Measurements from ENCODE around the gene C19orf12.

DNA sequence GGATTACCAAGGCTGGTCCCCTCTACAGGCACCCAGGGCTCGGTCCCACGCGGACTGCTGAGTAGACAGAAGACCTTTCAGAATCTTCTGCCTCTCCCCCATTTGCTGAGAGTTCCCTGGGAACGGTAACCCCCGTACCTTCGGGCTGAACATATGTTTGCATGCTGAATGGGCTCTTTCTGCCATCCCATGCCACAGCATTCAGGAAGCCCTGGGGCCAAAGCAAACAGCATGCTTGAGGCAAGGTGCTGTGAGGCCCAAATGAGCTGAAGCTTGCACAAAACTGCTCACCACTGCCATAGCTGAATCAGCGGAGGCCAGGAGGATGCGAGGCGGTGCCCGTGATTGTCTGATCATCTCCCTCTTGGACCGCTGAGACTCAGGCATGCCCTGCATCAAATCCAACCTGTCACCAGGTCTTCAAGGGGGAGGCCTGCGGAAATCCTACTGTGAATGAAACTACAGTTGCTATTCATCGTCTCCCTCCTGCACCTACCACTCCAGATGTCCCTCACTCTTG is 16.3 kb upstream of the C19orf12 start:
- TF ChIP-seq POLR2AphosphoS5 (IDR thresholded peaks at IDR 0.05; ENCODE audit: low read depth, low read length) (no peak), POLR2A (IDR thresholded peaks at IDR 0.05; ENCODE audit: borderline replicate concordance, extremely low read depth, insufficient read depth, insufficient read length) (no peak), SP1 (IDR thresholded peaks at IDR 0.05; ENCODE audit: low read depth) (no peak), EZH2 (IDR thresholded peaks at IDR 0.05) (no peak), SIN3A (IDR thresholded peaks at IDR 0.05; ENCODE audit: low read depth) (no peak), RAD21 (IDR thresholded peaks at IDR 0.05; ENCODE audit: low read depth) (no peak), ZNF274 (IDR thresholded peaks at IDR 0.05; ENCODE audit: low read depth, low read length) (no peak), YY1 (IDR thresholded peaks at IDR 0.05; ENCODE audit: extremely low read depth, insufficient replicate concordance, low read depth, low read length) (no peak), CBX3 (IDR thresholded peaks at IDR 0.05; ENCODE audit: low read depth) (no peak), CEBPB (IDR thresholded peaks at IDR 0.05; ENCODE audit: low read depth) (no peak)
- TF ChIP-seq, protein P1, sequence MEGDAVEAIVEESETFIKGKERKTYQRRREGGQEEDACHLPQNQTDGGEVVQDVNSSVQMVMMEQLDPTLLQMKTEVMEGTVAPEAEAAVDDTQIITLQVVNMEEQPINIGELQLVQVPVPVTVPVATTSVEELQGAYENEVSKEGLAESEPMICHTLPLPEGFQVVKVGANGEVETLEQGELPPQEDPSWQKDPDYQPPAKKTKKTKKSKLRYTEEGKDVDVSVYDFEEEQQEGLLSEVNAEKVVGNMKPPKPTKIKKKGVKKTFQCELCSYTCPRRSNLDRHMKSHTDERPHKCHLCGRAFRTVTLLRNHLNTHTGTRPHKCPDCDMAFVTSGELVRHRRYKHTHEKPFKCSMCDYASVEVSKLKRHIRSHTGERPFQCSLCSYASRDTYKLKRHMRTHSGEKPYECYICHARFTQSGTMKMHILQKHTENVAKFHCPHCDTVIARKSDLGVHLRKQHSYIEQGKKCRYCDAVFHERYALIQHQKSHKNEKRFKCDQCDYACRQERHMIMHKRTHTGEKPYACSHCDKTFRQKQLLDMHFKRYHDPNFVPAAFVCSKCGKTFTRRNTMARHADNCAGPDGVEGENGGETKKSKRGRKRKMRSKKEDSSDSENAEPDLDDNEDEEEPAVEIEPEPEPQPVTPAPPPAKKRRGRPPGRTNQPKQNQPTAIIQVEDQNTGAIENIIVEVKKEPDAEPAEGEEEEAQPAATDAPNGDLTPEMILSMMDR (IDR thresholded peaks at IDR 0.05 in 2 of 3, conservative IDR thresholded peaks at IDR 0.05 in 1 of 3; ENCODE audit: borderline replicate concordance in 1 of 3, insufficient read depth in 1 of 3, low read depth in 2 of 3, low read length in 2 of 3): no peak
- TF ChIP-seq, protein P2, sequence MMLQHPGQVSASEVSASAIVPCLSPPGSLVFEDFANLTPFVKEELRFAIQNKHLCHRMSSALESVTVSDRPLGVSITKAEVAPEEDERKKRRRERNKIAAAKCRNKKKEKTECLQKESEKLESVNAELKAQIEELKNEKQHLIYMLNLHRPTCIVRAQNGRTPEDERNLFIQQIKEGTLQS (IDR thresholded peaks at IDR 0.05): no peak
- TF ChIP-seq, protein P3, sequence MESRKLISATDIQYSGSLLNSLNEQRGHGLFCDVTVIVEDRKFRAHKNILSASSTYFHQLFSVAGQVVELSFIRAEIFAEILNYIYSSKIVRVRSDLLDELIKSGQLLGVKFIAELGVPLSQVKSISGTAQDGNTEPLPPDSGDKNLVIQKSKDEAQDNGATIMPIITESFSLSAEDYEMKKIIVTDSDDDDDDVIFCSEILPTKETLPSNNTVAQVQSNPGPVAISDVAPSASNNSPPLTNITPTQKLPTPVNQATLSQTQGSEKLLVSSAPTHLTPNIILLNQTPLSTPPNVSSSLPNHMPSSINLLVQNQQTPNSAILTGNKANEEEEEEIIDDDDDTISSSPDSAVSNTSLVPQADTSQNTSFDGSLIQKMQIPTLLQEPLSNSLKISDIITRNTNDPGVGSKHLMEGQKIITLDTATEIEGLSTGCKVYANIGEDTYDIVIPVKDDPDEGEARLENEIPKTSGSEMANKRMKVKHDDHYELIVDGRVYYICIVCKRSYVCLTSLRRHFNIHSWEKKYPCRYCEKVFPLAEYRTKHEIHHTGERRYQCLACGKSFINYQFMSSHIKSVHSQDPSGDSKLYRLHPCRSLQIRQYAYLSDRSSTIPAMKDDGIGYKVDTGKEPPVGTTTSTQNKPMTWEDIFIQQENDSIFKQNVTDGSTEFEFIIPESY (IDR thresholded peaks at IDR 0.05; ENCODE audit: extremely low read depth, insufficient replicate concordance, low read length): no peak
- TF ChIP-seq, protein P4, sequence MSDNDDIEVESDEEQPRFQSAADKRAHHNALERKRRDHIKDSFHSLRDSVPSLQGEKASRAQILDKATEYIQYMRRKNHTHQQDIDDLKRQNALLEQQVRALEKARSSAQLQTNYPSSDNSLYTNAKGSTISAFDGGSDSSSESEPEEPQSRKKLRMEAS (IDR thresholded peaks at IDR 0.05): no peak

Data from HCT116 (cell line).